GM12891 (cell line): ENCODE measurements around the gene ARHGAP20.

Experiments used
- DNase-seq: peaks from one replicate; pipeline ENCODE4 v3.0.0; 2011; ENCODE audit warnings: low spot score; ENCODE audit not compliant: insufficient read length
- FAIRE-seq: peaks from 2 replicates; lab custom pipeline; 2011; peaks lifted over from hg19 to GRCh38; lab: Jason Lieb, UNC
- PAX5 ChIP-seq: IDR thresholded peaks from 2 replicates; pipeline ENCODE4 v1.6.1; 2011; ENCODE audit warnings: low read length, moderate library complexity, mild to moderate bottlenecking; ENCODE audit not compliant: insufficient read depth, severe bottlenecking
- POLR2A ChIP-seq: IDR thresholded peaks from 2 replicates; pipeline ENCODE4 v1.6.1; 2011; ENCODE audit warnings: low read depth, low read length, control low read depth
- POLR2AphosphoS5 ChIP-seq: IDR thresholded peaks from 2 replicates; pipeline ENCODE4 v1.6.1; 2011; ENCODE audit warnings: low read depth, low read length, control low read depth
- POU2F2 ChIP-seq: IDR thresholded peaks from 2 replicates; pipeline ENCODE4 v1.6.1; 2011; ENCODE audit warnings: low read depth, mild to moderate bottlenecking, control low read depth, low read length, moderate library complexity
- SPI1 ChIP-seq: IDR thresholded peaks from 2 replicates; pipeline ENCODE4 v1.6.1; 2011; ENCODE audit warnings: low read depth, low read length, control low read depth
- TAF1 ChIP-seq: IDR thresholded peaks from 2 replicates; pipeline ENCODE4 v1.6.1; 2011; ENCODE audit warnings: low read depth, low read length, control low read depth

Gene ARHGAP20

GRCh38 chr11:110724358-110724757 is 12.1 kb upstream of the ARHGAP20 start:
- TF ChIP-seq TAF1 (no peak), POU2F2 (no peak), SPI1 (no peak), PAX5 (no peak), POLR2A (no peak), POLR2AphosphoS5 (no peak)
- no peak for DNase-seq
- FAIRE-seq, result no peak

DNA sequence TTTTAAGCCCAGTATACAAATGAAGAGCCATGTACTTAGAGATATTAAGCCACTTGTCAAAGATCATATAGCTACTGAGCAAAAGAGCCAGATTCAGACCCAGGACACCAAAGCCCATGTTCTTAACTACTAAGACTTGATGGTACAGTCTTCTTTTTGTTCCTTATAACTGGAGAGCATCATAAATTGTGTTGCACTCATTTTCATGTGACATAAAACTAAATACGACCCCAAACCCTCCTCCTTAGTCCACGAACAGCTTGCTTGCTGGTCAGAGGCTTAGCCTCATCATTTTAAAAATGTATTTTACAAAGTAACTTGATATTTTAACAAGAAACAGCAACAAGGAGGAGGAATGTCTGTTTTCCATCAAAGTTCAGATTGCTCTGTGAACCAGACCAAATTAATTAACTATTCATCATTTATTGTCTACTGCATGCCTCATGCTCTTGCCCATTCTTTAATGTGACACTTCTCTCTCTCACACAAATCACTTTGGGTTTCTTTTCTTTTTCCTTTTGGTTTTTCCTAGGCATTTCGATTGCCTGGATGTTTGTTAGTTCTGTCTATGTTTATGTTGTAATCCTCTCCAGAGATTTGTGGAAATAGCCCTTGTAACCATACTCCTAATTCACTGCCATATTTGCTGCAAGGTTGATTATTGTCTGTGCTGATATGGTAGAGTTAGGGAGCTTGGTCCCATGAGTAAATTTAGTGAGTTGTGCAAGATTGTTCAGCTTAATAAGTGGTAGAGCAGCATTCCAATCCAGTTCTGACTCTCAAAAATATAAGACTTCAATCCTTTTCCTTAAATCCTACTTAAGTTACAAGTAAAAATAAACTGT is 8.4 kb upstream of the ARHGAP20 start:
- no peak for TF ChIP-seq POLR2A
- TF ChIP-seq TAF1, result no peak
- DNase-seq (no peak), FAIRE-seq (no peak)

DNA sequence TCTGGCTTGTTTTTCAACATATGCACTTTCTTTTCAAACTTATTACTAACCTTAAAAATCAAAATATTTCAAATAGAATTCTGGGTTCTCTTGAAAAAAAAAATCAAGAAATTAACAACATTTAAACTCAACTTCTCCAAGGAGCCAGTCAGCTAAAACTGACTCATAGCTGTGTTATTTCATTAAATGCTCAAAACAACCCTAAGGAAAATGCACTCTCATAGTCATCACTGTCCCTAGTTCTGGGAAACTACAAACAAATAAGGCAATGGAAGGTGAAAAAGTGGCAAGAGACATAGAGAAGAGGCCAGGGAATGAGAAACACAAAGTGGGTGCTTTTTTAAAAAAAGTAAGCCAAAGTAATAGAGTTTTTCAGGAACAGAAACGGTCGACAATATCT is 4.1 kb upstream of the ARHGAP20 start:
- FAIRE-seq (no peak), DNase-seq (no peak)
- TF ChIP-seq SPI1, result no peak
- TF ChIP-seq TAF1, result no peak
- TF ChIP-seq POU2F2, result no peak
- TF ChIP-seq POLR2A, result no peak
- TF ChIP-seq PAX5, result no peak
- TF ChIP-seq POLR2AphosphoS5, result no peak

GRCh38 chr11:110715541-110715940 is 3.3 kb upstream of the ARHGAP20 start:
- FAIRE-seq, result no peak
- no peak for DNase-seq
- TF ChIP-seq POLR2AphosphoS5 (no peak), POU2F2 (no peak), POLR2A (no peak)

DNA sequence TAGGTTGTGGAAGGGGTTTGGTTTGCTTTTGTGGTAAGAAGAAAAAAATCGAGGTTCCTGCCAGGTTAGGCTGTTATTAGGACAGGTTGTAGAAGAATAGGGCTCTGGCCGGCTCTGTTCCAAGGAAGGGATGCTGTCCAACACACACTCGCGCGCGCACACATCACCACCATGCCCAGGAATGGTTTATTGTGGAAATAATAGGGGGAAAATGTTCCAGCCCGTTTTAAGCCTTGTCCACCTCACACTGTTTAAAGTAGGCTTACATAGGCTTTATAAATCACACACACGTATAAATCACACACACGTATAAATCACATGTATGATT is 1.2 kb upstream of the ARHGAP20 start:
- TF ChIP-seq SPI1 (no peak), POU2F2 (no peak), POLR2A (no peak)
- DNase-seq, result no peak
- no peak for FAIRE-seq

- DNase-seq (peak; percentile 3), FAIRE-seq (peak; percentile 16)
- TF ChIP-seq SPI1, result no peak
- no peak for TF ChIP-seq PAX5
Observed at GRCh38 chr11:110712659-110713448, 617 bp upstream of the ARHGAP20 start.

- DNase-seq (no peak), FAIRE-seq (no peak)
- TF ChIP-seq POLR2A (no peak), POLR2AphosphoS5 (no peak), SPI1 (no peak), TAF1 (no peak), PAX5 (no peak), POU2F2 (no peak)
Observed at GRCh38 chr11:110711448-110711775, 825 bp downstream of the ARHGAP20 start.

DNA sequence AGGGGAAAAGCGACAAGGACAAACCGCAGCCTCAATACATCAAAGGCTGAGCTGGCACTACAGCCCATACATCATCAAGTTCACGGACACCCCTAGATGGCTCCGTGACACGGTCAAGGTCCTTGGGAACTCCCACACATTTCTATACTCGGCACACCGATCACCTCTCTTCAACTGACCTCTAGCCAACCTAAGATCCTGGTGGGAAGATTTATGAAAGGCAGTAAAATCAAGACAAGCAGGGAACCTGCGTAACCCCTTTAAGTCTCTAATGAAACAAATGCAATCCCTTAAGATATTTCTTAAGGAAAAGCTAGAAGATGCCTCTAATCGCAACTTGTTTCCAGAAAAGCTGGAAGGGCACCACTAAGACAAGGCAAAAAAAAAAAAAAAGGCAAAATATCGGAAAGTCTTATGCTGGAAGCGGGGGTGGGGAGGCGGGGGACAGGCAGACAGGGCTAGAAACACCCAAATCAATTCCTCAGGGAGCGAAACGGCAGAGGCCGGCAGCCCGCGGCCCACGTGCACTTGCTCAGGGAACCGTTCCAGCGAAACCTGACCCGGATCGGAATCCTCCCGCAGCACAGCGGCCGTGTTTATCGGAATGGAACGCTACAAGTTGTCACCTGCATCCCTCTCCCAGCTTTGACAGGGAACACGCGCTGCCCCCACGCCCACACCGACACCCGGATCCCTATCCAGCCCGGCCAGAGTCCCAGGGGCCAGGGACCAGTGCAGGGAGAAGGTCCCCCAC is 1.4 kb downstream of the ARHGAP20 start:
- TF ChIP-seq SPI1 (no peak), PAX5 (no peak), TAF1 (no peak), POLR2AphosphoS5 (no peak), POLR2A (no peak), POU2F2 (no peak)
- DNase-seq (peak; percentile 4), FAIRE-seq (peak; percentile 47)

DNA sequence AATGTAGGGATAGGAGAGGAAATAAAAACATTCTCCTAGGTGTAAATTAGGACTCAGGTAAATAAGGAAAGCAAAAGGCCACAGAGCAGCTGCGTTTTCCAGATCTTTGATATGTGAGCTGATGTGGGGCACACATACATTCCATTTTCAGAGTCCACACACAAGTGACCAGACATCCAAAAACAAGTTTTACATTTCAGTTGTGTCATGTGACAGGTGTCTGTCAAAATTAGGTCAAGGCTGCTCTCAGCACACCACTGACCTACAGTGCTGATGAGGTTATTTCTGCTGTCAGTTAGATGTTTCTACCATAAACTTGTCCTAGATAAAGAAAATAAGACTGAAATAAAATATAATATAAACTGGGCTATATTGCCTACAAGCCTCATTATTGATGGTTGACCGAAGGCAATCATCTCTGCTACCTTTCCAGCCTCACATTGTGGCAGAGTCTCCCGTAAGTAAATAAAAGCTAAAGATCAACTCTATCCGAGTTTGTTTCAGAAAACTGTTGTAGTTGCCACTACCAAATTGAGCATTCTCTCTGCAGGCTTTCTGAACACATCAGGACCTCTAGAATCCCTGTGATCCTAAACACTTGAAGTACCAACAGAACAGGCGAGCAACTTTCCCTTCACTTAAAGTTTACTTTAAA is 7.9 kb downstream of the ARHGAP20 start:
- no peak for FAIRE-seq

DNA sequence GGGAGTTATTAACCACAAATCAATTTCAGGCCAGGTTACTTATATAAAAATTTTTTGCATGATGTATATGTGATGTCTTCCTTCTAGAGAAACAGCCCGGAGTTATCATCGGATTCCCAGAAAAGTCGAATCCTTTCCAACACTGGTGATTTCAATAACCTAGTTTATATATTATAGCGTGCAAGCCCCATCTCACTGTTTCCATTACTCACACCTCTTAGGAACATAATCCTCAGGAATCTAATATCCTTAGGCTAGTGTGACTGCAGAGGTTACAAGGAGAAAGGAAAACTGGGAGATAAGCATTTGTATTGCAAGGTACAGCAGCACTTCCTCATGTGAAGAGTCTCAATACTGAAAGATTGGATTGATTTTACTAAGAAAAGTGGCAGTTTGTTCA is 20.3 kb downstream of the ARHGAP20 start:
- TF ChIP-seq POU2F2 (no peak), PAX5 (no peak), SPI1 (no peak), POLR2AphosphoS5 (no peak), POLR2A (no peak), TAF1 (no peak)
- DNase-seq (no peak), FAIRE-seq (no peak)

More for the DNA sequence above, 7.9 kb downstream of the ARHGAP20 start:
- TF ChIP-seq POLR2A (no peak), TAF1 (no peak), SPI1 (no peak), POLR2AphosphoS5 (no peak), PAX5 (no peak)
- DNase-seq, result no peak
